CD4-positive, alpha-beta T cell treated with Interleukin-12 subunit alpha and Interleukin-12 subunit beta, for 1 hour (primary cell): ENCODE results near the gene EPB41L2.
"Not testable (repeated sequence)": the region's sequence is repeated elsewhere in the genome, so short reads cannot be mapped to it uniquely, and the experiment has no call there.

Source experiments
- DNase-seq: peaks from one replicate; pipeline ENCODE4 v3.0.0-alpha.2; 2020

The EPB41L2 gene

DNA sequence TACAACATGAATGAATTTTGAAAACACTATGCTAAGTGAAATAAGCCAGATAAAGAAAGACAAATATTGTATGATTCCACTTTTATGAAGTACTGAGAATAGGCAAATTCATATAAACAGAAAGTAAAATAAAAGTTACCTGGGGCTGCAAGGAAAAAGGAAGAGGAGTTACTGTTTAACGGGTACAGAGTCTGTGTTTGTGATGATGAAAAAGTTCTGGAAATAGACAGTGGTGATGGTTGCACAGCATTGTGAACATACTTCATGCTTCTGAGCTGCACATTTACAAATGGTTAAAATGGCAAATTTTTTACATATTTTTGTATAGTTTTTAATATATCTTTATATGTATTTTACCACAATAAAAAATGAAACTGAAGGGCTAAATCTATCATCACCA is 29.4 kb downstream of the EPB41L2 start:
- no peak for DNase-seq

- no peak for DNase-seq
Observed at GRCh38 chr6:131029626-131030297, 33.3 kb downstream of the EPB41L2 start.

DNA sequence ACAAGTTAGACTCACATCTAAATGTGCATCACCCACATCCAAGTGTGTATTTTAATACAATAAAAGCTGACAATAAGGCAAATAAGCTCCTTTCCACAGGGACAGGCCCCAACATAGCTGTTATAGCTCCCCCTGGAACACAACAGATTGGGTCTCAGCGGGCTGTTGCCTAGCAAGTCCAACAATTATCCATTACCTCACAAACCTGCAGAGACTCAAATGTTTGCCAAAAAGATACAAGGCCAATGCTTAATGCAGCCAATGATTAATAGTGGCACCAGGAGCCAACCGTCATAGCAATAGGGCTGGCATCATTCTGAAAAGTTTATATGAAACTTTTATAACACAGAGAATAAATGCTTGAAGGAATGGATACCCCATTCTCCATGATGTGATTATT is 35.7 kb downstream of the EPB41L2 start:
- DNase-seq, result no peak

DNA sequence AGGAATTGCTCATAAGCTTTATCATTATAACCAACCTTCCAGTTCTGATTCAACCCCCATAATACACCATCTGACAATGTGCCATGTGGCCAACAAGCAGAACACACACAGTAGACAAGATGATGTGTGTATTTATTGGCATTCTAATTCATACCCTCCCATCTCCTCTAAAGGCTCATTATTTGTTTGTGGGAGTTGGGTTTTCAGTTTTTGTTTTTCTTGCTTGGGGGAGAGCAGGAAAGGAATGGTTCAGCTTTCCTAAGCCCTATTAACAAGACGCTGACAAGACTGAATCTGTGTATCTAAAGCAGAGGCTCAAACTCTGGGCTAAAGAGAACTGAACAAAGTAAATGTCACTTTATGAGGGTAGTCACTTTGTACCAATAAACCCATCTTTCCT is 36.8 kb downstream of the EPB41L2 start:
- no peak for DNase-seq

DNA sequence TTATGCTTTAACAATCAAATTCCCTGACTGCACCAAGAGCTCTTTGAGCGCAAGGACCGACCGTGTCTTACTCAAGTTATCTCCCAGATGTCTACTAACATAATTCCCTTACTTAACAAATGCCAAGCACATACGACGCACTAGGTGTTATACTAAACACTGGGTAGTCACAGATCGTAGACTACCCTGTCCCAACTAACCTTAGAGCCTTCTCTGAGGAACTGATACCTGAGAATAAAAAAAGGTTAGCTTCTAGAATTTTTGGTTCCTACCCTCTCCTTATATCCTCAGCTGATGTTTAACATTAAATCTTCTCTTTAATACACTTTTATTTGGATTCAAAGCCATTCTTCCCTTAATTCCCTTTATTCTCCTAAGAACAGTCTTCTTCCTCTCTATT is 38.5 kb downstream of the EPB41L2 start:
- no peak for DNase-seq

DNA sequence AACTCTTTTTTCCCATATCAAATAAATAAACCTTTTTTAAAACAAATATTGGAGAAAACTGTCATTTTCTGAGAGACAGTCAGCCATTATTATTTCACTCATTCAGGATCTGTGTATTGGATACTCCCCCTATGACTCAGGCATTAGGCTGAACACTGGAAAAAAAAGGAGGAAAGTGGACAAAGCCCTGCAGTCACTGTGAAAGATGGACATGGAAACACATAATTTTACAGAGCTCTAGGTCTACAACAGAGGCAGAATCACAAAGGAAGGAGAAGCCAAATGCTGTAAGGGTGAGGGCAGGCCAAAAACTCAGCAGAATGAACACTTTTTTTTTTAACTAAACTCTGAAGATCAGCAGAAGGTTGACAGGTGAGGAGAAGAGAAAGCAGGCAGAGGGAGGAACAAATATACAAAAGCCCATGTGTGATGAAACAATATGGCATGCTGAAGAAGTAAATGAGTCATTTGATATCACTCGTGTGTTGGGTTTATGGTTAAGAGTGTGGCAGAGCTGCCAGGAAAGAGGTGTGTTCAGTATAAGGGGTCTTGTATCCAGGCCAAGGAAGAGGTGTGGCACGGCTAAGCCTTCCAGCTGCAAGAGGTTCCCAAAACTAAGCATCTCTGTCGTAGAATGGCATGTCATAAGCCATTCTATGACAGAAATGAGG is 39.1 kb downstream of the EPB41L2 start:
- DNase-seq, result no peak

GRCh38 chr6:131022691-131023090 is 40.4 kb downstream of the EPB41L2 start:
- DNase-seq, result no peak

GRCh38 chr6:131017962-131018361 is 45.1 kb downstream of the EPB41L2 start:
- DNase-seq, result no peak

DNA sequence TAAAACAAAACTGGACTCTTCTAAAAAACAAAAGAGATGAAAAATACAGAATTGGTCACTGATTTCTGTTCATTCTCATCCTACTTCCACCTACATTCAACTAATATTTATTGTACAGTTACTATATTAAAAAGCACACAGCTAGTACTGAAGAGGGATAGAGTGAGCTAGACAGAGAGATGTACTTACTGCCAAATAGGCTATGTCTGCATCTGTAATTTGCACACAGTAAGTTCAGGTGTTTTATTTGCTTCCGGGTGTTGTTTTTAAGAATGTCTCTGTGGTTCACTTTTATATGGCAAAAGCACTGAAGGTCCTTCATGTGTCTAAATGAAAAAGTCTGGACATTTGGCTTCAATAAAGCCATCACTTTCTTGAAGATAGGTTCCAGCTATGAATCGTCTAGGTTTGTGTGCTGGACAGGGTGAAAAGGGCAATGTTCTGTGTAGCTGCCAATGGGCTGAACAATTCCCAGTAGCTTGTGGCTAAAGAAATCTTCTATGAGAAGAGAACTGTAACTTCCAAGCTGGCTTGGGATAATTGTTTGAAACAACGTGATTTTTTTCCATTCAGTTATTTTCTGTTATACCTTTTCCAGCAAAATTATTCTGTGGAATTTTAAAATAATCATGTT is 47.3 kb downstream of the EPB41L2 start:
- DNase-seq, result no peak

- DNase-seq, result no peak
Observed at GRCh38 chr6:131015025-131015591, 47.9 kb downstream of the EPB41L2 start.

GRCh38 chr6:131014080-131014776 is 48.8 kb downstream of the EPB41L2 start:
- DNase-seq, result no peak

DNA sequence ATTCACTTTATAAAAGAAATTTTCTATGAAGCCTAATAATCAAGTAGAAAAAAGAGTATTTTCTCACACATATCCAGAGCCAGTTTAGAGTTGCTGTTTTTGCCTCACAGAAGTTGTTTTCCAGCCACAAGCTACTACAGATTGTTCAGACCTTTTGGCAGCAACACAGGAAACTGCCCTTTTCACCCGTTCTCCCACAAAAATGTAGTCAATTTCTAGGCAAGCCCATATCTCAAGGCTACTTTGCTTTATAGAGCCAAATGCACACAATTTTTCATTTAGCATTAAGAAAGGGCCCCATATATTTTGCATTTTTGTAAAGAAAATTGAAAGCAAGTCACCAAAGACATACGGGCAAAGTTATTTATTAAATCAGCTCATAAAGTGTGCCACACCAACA is 49.5 kb downstream of the EPB41L2 start:
- no peak for DNase-seq

GRCh38 chr6:131009790-131010189 is 53.3 kb downstream of the EPB41L2 start:
- no peak for DNase-seq

DNA sequence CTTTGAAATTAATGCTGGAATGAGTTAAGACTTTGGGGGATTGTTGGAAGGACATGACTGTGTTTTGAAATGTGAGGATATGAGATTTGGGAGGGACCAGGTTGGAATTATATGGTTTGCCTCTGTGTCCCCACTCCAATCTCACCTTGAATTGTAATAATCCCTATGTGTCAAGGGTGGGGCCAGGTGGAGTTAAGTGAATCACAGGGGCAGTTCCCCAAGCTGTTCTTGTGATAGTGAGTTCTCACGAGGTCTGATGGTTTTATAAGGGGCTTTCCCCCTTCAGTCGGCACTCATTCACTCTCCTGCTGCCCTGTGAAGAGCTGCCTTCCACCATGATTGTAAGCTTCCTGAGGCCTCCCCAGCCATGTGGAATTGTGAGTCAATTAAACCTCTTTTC is 54.1 kb downstream of the EPB41L2 start:
- DNase-seq, result not testable (repeated sequence)

GRCh38 chr6:131007964-131008363 is 55.1 kb downstream of the EPB41L2 start:
- not testable (repeated sequence) for DNase-seq

GRCh38 chr6:131007286-131007685 is 55.8 kb downstream of the EPB41L2 start:
- no peak for DNase-seq

DNA sequence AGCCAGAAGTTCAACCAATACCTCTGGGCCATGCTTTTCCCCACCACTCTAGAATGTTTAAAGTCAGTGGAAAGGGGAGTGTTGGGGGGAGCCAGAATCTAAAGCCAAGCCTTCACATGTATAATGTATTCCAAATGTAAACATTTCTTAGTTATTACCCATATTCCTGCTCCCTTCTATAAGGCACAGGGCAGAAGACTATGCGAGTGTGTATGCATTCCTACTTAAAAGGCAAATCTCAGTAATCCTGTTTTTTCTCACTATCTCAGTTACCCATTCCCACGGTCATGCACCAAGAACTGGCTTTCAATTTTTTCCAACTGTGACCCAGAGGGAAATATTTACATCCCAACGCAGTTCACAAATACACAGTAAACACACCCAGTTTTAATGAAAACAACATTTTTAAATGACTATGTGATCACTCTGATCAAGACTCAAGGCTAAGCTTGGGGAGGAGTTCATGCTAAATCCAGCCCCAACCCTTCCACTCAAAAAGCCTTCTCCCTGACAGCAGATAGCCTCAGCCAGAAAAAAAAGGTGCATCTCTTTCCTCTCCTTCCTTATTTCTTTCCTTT is 57.5 kb downstream of the EPB41L2 start:
- no peak for DNase-seq

- DNase-seq, result no peak
Observed at GRCh38 chr6:131004936-131005335, 58.1 kb downstream of the EPB41L2 start.

DNA sequence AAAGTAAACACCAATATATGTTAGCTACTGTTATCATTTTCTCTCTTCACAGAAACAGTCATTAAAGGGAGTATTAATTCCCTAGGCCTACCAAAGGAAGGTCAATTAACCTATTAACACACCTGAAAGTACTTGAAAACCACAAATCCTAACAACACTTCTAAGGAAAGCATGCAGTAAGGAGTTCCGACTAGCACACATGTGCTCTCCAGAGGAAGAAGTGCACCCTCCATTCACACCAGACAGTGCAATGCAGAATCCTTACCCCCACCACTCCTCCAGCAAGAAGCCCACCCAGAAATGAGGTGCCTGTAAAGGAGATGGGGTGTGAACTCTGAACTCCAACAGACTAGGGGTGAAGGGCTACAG is 58.7 kb downstream of the EPB41L2 start:
- DNase-seq, result no peak

DNA sequence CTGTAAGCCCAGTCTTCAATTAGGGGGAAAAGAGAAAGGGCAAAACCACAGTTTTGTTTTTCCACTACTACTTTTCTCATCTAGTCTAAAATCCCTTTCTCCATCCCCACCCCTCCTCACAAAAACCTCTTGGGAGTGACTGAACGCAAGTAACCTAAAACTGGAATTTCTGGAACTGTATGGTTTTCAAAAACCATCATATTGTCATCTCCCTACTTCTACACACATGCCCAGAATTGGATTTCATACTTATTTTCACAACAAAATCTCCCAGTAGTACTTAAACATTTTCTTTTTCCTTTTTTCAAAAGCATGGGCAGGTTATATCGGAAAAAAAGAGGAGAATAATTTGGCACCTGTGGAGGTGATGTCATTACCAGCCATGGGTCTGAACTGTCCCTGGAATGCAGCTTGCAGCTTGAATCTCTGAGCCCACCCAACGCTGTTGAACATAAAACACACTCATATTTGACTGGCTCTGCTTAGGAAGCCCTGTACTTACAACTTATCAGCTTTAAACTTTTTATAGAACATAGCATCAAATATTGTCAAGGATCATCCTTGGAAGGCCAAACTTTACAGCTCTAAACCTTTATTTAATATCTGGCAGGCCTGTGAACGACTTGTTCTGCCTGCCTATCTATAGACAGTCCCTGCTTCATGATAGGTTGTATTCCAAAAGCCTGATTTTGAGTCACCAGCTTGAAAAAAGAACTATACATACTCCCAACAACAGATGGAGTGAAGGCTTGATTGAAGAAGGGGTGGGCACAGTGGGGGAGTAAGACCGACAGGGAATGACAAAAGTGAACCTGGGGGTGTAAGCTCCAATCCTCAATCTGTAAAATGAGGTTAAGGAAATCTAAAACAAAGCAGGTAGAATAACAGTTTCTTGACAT is 59.3 kb downstream of the EPB41L2 start:
- no peak for DNase-seq

DNA sequence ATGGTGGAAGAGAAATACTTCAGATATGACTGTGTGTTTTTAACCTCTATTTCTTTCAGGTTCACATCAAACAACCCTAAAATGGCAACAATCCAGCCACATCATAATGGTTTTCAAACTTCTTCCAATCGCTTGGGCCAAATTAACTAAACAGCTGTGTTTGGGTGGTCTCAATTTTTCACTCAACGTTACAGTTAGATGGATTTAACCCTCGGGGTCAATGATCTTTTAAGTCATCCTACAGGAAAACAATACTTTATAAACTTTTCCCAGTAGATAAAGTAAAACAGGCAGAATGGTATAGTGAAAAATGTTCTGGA is 60.4 kb downstream of the EPB41L2 start:
- DNase-seq, result no peak
